Psoas muscle (tissue), 8 donors: ENCODE data around the gene RBBP8NL. TPM values are rescaled to one million over a fixed set of nuclear protein-coding genes. Genes with fewer than 3 reads are reported as not detected.

Experiments
- ATAC-seq, 4 donors: fragments of 200-7000 bp; cut with Tn5 transposase; one replicate each; pipeline ENCODE4 v1.9.1; 2020; ENCODE audit warnings: moderate library complexity in 3 of 4, mild to moderate bottlenecking in 2 of 4
- DNase-seq, 2 donors: peaks; one replicate each; pipeline ENCODE4 v3.0.0-alpha.2; 2020
- H3K27ac ChIP-seq: fragments of 200-600 bp; one replicate; pipeline ENCODE4 v1.8.0; 2022
- H3K27me3 ChIP-seq, 3 donors: fragments of 200-600 bp in 1 of 3; one replicate each; pipeline versions ENCODE4 v1.6.1 to v1.8.0; 2013 to 2022; ENCODE audit warnings: low read length in 2 of 3, mild to moderate bottlenecking in 2 of 3, moderate library complexity in 1 of 3; ENCODE audit not compliant: insufficient read depth in 3 of 3
- H3K36me3 ChIP-seq, 2 donors: fragments of 200-600 bp in 1 of 2; one replicate each; pipeline versions ENCODE4 v1.6.1 to v1.8.0; 2013 to 2022; ENCODE audit warnings: low read depth in 1 of 2, mild to moderate bottlenecking in 1 of 2, moderate library complexity in 1 of 2; ENCODE audit not compliant: insufficient read depth in 1 of 2
- H3K4me1 ChIP-seq: fragments of 200-600 bp; one replicate; pipeline ENCODE4 v1.8.0; 2022
- H3K4me3 ChIP-seq: fragments of 200-600 bp; one replicate; pipeline ENCODE4 v1.8.0; 2022; ENCODE audit warnings: mild to moderate bottlenecking
- H3K9me3 ChIP-seq: fragments of 200-600 bp; one replicate; pipeline ENCODE4 v1.8.0; 2022
- WGBS, 3 donors: extraction: QIAGEN DNeasy Blood & Tissue Kit; methylation state at CpG; one replicate each; pipeline versions ENCODE4 v1.1.6 to v1.1.7; 2013; 5-methylcytosine and 5-hydroxymethylcytosine counted together
- intact Hi-C, 2 donors: fragments of 100-400 bp; cut with DNase I; formaldehyde crosslinking; loops; one replicate each; pipeline versions ENCODE4 v1.11.0 to v1.14.2; 2022
- polyA plus RNA-seq, 3 donors: library from polyadenylated mRNA; stranded (reverse); fragments of 200-250 nt; gene quantifications; one replicate each; pipeline ENCODE4 v1.2.3, GENCODE V29; 2013
- total RNA-seq, 4 donors: library from RNA; stranded (reverse); fragmentation: NEBNext Ultra II Directional in 2 of 4; extraction: Animal tissue kit (Norgen Biotek cat#: 25700) in 2 of 4; gene quantifications; one replicate each; pipeline versions ENCODE4 v1.2.1 to v1.2.4, GENCODE V29; 2021 to 2023
- TF ChIP-seq, protein P1 (sequence below): fragments of 200-600 bp; IDR thresholded peaks from one replicate; pipeline ENCODE4 v1.8.0; 2022; ENCODE audit warnings: antibody characterized with exemption
- donor health status: healthy with polysubstance abuse.
- donor health status: DM: no; HTN: no; CAD: no; lungs with moderate emphysema.
- donor health status: Bipolar disorder and iron deficiency.
- donor health status: healthy.
- donor health status: DM: yes; HTN: yes; CAD: no.
- donor health status: DM: no; HTN: no; CAD: no.
- donor health status: DM: no; HTN: no; CAD: no.
- donor health status: DM: yes; HTN: yes; CAD: no.

RBBP8NL gene
- total and polyA plus RNA-seq, 7 donors: 0.03 to 0.08 TPM; not detected in 5

DNA sequence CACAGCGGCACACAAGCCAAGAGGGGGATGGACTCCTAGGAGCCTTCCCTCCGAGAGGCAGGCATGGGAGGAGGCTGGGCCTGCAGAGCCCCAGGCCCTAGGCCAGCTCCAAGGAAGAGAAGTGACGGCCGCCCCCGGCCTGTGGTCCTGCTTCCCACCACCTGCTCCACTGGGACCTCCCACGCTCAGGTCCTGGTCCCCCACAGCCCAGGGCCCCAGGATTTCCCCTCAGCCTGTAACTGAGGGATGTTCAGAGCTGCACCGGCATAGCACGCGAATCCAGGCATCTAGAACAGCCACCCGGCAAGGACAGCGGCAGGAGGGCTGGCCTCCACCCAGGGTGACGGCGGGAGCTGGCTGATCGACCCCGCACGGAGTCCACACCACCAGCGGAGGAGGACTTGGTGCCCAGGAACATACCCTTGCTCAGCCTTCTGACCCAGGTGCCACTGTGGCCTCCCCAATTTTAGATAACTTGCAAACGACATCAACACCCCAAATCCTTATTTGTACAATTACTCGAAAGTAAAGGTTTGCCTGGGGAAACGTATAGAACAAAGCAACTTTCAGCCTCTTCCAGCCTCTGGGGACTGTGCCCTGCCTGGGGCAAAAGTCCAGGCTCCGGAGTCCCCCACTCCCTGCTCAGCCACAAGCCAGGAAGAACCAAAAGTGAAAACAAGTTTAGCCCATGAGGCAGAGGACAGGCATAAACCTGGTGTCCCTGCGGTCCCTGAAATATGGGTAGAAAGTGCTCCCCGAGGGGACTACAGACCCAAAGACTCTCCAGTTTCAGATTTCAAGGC lies 45.0 kb upstream of the RBBP8NL start:
- Histone ChIP-seq H3K27ac (no peak overlapping the region), H3K36me3 (no peaks in the 10 kb centered on the region), H3K4me3 (no peak overlapping the region), H3K27me3 (peaks cover 0 to 71% (median 33%) of the 10 kb centered on the region in 3 donors), H3K9me3 (no peaks in the 10 kb centered on the region), H3K4me1 (peaks cover 11% of the 10 kb centered on the region)
- TF ChIP-seq, protein P1, sequence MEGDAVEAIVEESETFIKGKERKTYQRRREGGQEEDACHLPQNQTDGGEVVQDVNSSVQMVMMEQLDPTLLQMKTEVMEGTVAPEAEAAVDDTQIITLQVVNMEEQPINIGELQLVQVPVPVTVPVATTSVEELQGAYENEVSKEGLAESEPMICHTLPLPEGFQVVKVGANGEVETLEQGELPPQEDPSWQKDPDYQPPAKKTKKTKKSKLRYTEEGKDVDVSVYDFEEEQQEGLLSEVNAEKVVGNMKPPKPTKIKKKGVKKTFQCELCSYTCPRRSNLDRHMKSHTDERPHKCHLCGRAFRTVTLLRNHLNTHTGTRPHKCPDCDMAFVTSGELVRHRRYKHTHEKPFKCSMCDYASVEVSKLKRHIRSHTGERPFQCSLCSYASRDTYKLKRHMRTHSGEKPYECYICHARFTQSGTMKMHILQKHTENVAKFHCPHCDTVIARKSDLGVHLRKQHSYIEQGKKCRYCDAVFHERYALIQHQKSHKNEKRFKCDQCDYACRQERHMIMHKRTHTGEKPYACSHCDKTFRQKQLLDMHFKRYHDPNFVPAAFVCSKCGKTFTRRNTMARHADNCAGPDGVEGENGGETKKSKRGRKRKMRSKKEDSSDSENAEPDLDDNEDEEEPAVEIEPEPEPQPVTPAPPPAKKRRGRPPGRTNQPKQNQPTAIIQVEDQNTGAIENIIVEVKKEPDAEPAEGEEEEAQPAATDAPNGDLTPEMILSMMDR: no peak
- WGBS, 3 donors: 78 to 81% (median 81%) methylated on average over 23 of the region's 23 CpGs
- intact Hi-C loops: loop anchor here in 1 of 2 donors (2.0 kb wide), 1 partner anchor 26 kb away; no protein-coding TSS in a partner anchor
- ATAC-seq (no peak), DNase-seq (no peak)

DNA sequence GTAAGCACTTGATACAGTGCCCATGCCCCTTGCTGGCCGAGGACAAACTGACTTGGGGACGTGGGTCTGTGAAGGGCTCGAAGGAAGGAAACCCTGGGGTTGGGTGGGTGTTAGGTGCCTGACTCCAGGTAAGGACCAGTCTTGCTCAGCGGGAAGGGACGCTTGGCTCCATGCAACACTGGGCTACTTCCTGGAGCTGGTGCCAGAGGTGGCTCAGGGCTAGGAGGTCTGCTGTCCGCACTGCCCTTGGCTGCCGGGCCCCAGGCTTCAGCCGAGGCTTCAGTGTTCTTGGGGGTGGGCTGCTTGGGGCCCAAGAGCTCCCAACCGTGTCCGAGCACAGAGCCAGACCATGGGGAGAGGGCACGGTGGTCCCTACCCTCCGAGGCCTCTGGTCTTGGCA lies 43.1 kb upstream of the RBBP8NL start:
- no peaks in the 10 kb centered on the region for H3K9me3 ChIP-seq
- WGBS, 3 donors: 76 to 82% (median 78%) methylated on average over 12 of the region's 12 CpGs
- no peak for DNase-seq
- H3K36me3 ChIP-seq: no peaks in the 10 kb centered on the region
- peaks cover 2% of the 10 kb centered on the region for H3K4me1 ChIP-seq
- intact Hi-C loops: no loop called here
- TF ChIP-seq, protein P1: no peak
- no peak overlapping the region for H3K27ac ChIP-seq
- H3K4me3 ChIP-seq: no peak overlapping the region
- H3K27me3 ChIP-seq: peaks cover 0 to 58% (median 23%) of the 10 kb centered on the region in 3 donors
- ATAC-seq: no peak

DNA sequence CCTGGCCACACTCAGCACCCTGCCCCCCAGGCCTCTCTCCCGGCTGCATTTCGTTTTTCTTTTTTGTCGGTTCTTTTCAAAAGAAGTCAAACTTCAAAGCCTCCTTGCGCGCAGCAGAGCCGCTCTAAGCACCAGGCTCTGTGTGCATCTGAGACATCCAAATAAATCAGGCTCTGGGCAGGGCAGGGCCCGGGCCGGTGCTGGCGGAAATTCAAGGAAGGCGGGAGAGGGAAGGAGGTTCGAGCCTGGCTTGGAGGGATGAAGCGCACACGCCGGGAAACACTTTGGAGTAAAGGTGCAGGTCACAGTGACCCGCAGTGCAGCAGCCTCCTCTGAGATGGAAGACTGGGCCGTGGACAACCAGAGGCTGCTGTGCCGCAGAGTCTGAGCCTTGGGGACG lies 42.7 kb upstream of the RBBP8NL start:
- TF ChIP-seq, protein P1: no peak
- Histone ChIP-seq H3K4me1 (no peaks in the 10 kb centered on the region), H3K27me3 (peaks cover 0 to 54% (median 18%) of the 10 kb centered on the region in 3 donors), H3K9me3 (no peaks in the 10 kb centered on the region), H3K4me3 (no peak overlapping the region), H3K27ac (no peak overlapping the region), H3K36me3 (no peaks in the 10 kb centered on the region)
- intact Hi-C loops: no loop called here
- no peak for DNase-seq
- ATAC-seq: no peak
- WGBS, 3 donors: 37 to 49% (median 43%) methylated on average over 18 of the region's 18 CpGs

DNA sequence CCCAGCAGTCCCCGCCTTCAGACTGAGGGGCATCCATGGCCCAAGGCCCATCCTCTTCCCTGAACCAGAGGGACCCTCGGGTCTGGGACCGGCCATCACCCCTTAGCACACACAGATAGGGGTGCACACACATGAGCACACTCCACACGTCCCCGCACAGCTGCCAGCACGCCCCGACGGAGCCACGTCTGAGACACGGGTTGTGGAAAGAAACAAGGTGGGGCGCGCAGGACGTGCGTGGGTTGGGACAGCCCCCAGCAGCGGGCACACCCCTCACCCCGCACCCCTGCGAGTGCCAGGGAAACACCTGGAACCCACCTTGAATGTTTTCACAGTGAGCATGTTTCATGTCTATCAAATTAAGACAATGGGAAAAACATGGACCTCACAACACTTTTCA lies 42.0 kb upstream of the RBBP8NL start:
- DNase-seq: no peak
- 75 to 81% (median 76%) methylated on average over 17 of the region's 17 CpGs for WGBS, 3 donors
- no peak for ATAC-seq
- Histone ChIP-seq H3K4me3 (no peak overlapping the region), H3K36me3 (no peaks in the 10 kb centered on the region), H3K27ac (no peak overlapping the region), H3K4me1 (no peaks in the 10 kb centered on the region), H3K27me3 (peaks cover 0 to 47% (median 15%) of the 10 kb centered on the region in 3 donors), H3K9me3 (no peaks in the 10 kb centered on the region)
- TF ChIP-seq, protein P1: no peak
- intact Hi-C loops: no loop called here
